Nephron (organoid): ENCODE data around the gene TNFSF13.

Experiments used
- H3K27ac Mint-ChIP-seq, 3 experiments: 2 replicates each; pipeline ENCODE4 v1.8.0; 2020; ENCODE audit warnings: mixed read lengths in 3 of 3, mild to moderate bottlenecking in 2 of 3, moderate library complexity in 1 of 3
- H3K27me3 Mint-ChIP-seq: 2 replicates; pipeline ENCODE4 v1.8.0; 2021; ENCODE audit warnings: low read depth, mild to moderate bottlenecking, moderate library complexity, mixed read lengths
- H3K36me3 Mint-ChIP-seq: 2 replicates; pipeline ENCODE4 v1.8.0; 2020; ENCODE audit warnings: low read depth, mixed read lengths
- H3K4me1 Mint-ChIP-seq: 2 replicates; pipeline ENCODE4 v1.8.0; 2020; ENCODE audit warnings: mixed read lengths
- H3K4me3 Mint-ChIP-seq, 3 experiments: 2 replicates each; pipeline ENCODE4 v1.8.0; 2020; ENCODE audit warnings: mild to moderate bottlenecking in 3 of 3, mixed read lengths in 3 of 3, moderate library complexity in 2 of 3
- H3K9me3 Mint-ChIP-seq: 2 replicates; pipeline ENCODE4 v1.8.0; 2020; ENCODE audit warnings: mixed read lengths
- CTCF ChIP-seq, 3 experiments: fragments of 200-600 bp; sonication (generic); IDR thresholded peaks; one replicate each; pipeline ENCODE4 v1.5.0; 2021; ENCODE audit warnings: antibody characterized with exemption in 3 of 3; ENCODE audit not compliant: unreplicated experiment in 3 of 3

Gene TNFSF13

GRCh38 chr17:7563115-7563869 is 4.7 kb downstream of the TNFSF13 start:
- Mint-ChIP-seq H3K4me3 (peak overlapping the region; percentile 93 to 99 (median 95)), H3K36me3 (peaks cover 34% of the 10 kb centered on the region), H3K9me3 (no peaks in the 10 kb centered on the region), H3K4me1 (peaks cover 42% of the 10 kb centered on the region), H3K27me3 (no peaks in the 10 kb centered on the region), H3K27ac (peak overlapping the region in 1 of 3 experiments; percentile 94)
- no peak for TF ChIP-seq CTCF (IDR thresholded peaks at IDR 0.05; ENCODE audit: unreplicated experiment in 3 of 3)

- Mint-ChIP-seq H3K4me3 (no peak overlapping the region), H3K4me1 (peaks cover 21% of the 10 kb centered on the region), H3K27me3 (no peaks in the 10 kb centered on the region), H3K9me3 (peaks cover 2% of the 10 kb centered on the region), H3K27ac (peak overlapping the region in 1 of 3 experiments; percentile 5), H3K36me3 (peaks cover 77% of the 10 kb centered on the region)
- no peak for TF ChIP-seq CTCF (IDR thresholded peaks at IDR 0.05; ENCODE audit: unreplicated experiment in 3 of 3)
Measured at GRCh38 chr17:7569571-7569970, 11.0 kb downstream of the TNFSF13 start.

GRCh38 chr17:7570351-7570750 is 11.8 kb downstream of the TNFSF13 start:
- peaks cover 29% of the 10 kb centered on the region for H3K4me1 Mint-ChIP-seq
- H3K27me3 Mint-ChIP-seq, result no peaks in the 10 kb centered on the region
- peaks cover 2% of the 10 kb centered on the region for H3K9me3 Mint-ChIP-seq

GRCh38 chr17:7572338-7572587 is 13.7 kb downstream of the TNFSF13 start:
- no peaks in the 10 kb centered on the region for H3K27me3 Mint-ChIP-seq
- peak overlapping the region; percentile 87 to 99 (median 99) for H3K27ac Mint-ChIP-seq
- peaks cover 84% of the 10 kb centered on the region for H3K36me3 Mint-ChIP-seq
- peaks cover 2% of the 10 kb centered on the region for H3K9me3 Mint-ChIP-seq
- peak overlapping the region; percentile 94 to 99 (median 97) for H3K4me3 Mint-ChIP-seq
- H3K4me1 Mint-ChIP-seq, result peaks cover 43% of the 10 kb centered on the region
- no peak for TF ChIP-seq CTCF (IDR thresholded peaks at IDR 0.05; ENCODE audit: unreplicated experiment in 3 of 3)

More at GRCh38 chr17:7570351-7570750, 11.8 kb downstream of the TNFSF13 start:
- H3K36me3 Mint-ChIP-seq, result peaks cover 78% of the 10 kb centered on the region
- H3K27ac Mint-ChIP-seq, result no peak overlapping the region
- no peak for TF ChIP-seq CTCF (IDR thresholded peaks at IDR 0.05; ENCODE audit: unreplicated experiment in 3 of 3)
- H3K4me3 Mint-ChIP-seq, result peak overlapping the region in 2 of 3 experiments; percentile 42 to 74

GRCh38 chr17:7572588-7573323 is 14.2 kb downstream of the TNFSF13 start:
- TF ChIP-seq CTCF (IDR thresholded peaks at IDR 0.05; ENCODE audit: unreplicated experiment in 3 of 3), result no peak
- Mint-ChIP-seq H3K4me3 (peak overlapping the region; percentile 94 to 99 (median 97)), H3K27ac (peak overlapping the region; percentile 99), H3K36me3 (peaks cover 85% of the 10 kb centered on the region), H3K9me3 (peaks cover 2% of the 10 kb centered on the region), H3K27me3 (no peaks in the 10 kb centered on the region), H3K4me1 (peaks cover 45% of the 10 kb centered on the region)
